ENCODE results near the gene SRSF12.

SRSF12 gene

DNA sequence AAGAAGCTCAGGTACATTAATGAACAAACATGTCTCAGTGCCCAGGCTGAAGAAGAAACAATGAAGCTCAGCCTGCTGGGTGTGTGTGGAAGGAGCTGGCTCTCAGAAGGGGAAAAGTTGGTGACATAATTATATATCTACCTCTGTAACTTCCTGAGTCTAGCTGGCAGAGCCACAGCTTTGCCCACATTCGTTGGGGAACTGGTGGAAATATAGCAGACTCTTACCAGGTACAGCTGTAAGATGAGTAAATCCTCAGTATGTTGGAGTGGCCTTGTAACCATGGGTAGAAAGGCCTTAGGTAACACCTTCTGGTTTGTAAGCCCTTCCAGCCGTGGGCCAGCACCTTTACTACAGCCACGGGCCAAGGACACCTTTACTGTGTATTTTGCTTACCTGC, 67.2 kb downstream of the SRSF12 start:
- Histone ChIP-seq H4K20me1 (ENCODE audit: low read depth, low read length) (no peaks in the 10 kb centered on the region), H3K36me3 (ENCODE audit: low read length) (no peaks in the 10 kb centered on the region), H3K27ac (ENCODE audit: low read depth, low read length) (no peak overlapping the region), H3K4me3 (ENCODE audit: insufficient read depth, low read length, poor library complexity, severe bottlenecking) (no peak overlapping the region), H3K27me3 (ENCODE audit: low read length) (no peaks in the 10 kb centered on the region), H3K9ac (ENCODE audit: low read length) (no peak overlapping the region), H3K4me2 (ENCODE audit: low read depth, low read length, poor library complexity, severe bottlenecking) (no peak overlapping the region), H2AFZ (ENCODE audit: low read depth, low read length, severe bottlenecking) (no peak overlapping the region), H3K9me2 (replicated peaks; ENCODE audit: insufficient read depth, low read length) (no peaks in the 10 kb centered on the region), H3K79me2 (ENCODE audit: insufficient read depth, low read length) (no peaks in the 10 kb centered on the region), H3F3A (ENCODE audit: insufficient read depth) (no peaks in the 10 kb centered on the region), H3K9me3 (ENCODE audit: insufficient read depth, low read length) (no peaks in the 10 kb centered on the region)
- TF ChIP-seq, protein P1, sequence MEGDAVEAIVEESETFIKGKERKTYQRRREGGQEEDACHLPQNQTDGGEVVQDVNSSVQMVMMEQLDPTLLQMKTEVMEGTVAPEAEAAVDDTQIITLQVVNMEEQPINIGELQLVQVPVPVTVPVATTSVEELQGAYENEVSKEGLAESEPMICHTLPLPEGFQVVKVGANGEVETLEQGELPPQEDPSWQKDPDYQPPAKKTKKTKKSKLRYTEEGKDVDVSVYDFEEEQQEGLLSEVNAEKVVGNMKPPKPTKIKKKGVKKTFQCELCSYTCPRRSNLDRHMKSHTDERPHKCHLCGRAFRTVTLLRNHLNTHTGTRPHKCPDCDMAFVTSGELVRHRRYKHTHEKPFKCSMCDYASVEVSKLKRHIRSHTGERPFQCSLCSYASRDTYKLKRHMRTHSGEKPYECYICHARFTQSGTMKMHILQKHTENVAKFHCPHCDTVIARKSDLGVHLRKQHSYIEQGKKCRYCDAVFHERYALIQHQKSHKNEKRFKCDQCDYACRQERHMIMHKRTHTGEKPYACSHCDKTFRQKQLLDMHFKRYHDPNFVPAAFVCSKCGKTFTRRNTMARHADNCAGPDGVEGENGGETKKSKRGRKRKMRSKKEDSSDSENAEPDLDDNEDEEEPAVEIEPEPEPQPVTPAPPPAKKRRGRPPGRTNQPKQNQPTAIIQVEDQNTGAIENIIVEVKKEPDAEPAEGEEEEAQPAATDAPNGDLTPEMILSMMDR (IDR thresholded peaks at IDR 0.05; ENCODE audit: insufficient read depth, low read length, poor library complexity, severe bottlenecking): no peak
- no peak for TF ChIP-seq EZH2phosphoT487 (conservative IDR thresholded peaks at IDR 0.05; ENCODE audit: low read length)

DNA sequence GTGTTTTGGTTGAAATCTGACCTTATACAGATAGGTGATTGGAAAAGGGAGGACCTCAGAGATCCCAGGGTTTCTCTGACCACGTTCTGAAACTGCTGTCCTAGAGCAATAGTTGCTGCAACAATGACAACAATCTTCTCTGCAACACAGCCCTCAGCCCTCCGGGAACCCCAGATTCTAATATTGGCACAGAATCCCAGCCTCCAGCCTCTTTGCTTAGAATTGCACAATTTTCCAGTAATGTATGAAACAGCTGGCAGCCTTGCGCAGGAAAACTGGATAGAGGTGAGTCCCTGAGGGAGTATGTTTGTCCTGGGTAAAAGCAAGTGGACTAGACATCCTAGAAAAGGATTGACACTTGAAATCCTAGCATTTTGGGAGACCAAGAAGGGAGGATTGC, 67.7 kb downstream of the SRSF12 start:
- H3F3A ChIP-seq (ENCODE audit: insufficient read depth): no peaks in the 10 kb centered on the region
- no peaks in the 10 kb centered on the region for H3K27me3 ChIP-seq (ENCODE audit: low read length)
- TF ChIP-seq, protein P1 (IDR thresholded peaks at IDR 0.05; ENCODE audit: insufficient read depth, low read length, poor library complexity, severe bottlenecking): no peak
- TF ChIP-seq EZH2phosphoT487 (conservative IDR thresholded peaks at IDR 0.05; ENCODE audit: low read length): no peak
- H3K4me2 ChIP-seq (ENCODE audit: low read depth, low read length, poor library complexity, severe bottlenecking): no peak overlapping the region
- H3K4me3 ChIP-seq (ENCODE audit: insufficient read depth, low read length, poor library complexity, severe bottlenecking): no peak overlapping the region
- H3K79me2 ChIP-seq (ENCODE audit: insufficient read depth, low read length): no peaks in the 10 kb centered on the region
- H4K20me1 ChIP-seq (ENCODE audit: low read depth, low read length): no peaks in the 10 kb centered on the region
- no peak overlapping the region for H3K27ac ChIP-seq (ENCODE audit: low read depth, low read length)
- no peak overlapping the region for H2AFZ ChIP-seq (ENCODE audit: low read depth, low read length, severe bottlenecking)
- no peaks in the 10 kb centered on the region for H3K9me2 ChIP-seq (replicated peaks; ENCODE audit: insufficient read depth, low read length)
- no peaks in the 10 kb centered on the region for H3K9me3 ChIP-seq (ENCODE audit: insufficient read depth, low read length)
- no peaks in the 10 kb centered on the region for H3K36me3 ChIP-seq (ENCODE audit: low read length)
- no peak overlapping the region for H3K9ac ChIP-seq (ENCODE audit: low read length)

DNA sequence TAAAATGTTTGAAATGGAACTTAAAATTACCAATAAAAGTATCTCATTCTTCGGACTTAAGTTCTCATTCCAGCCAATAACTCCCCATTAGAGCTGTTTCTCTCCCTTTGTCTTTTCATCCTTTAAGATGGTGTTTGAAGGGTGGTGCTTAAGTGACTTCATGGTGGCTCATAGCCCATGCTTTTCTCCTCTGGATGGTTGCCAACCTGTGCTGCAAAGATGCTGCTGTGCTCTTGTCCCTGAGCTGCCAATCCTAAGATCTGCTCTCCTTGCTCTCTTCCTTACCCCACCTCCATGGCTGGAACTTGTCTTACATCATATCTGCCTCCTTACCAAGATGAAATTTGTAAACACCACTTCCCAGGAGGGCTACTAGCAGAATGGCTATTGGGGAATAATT, 68.9 kb downstream of the SRSF12 start:
- TF ChIP-seq EZH2phosphoT487 (conservative IDR thresholded peaks at IDR 0.05; ENCODE audit: low read length): no peak
- TF ChIP-seq, protein P1 (IDR thresholded peaks at IDR 0.05; ENCODE audit: insufficient read depth, low read length, poor library complexity, severe bottlenecking): no peak
- no peak overlapping the region for H3K4me2 ChIP-seq (ENCODE audit: low read depth, low read length, poor library complexity, severe bottlenecking)
- no peaks in the 10 kb centered on the region for H3K9me3 ChIP-seq (ENCODE audit: insufficient read depth, low read length)
- no peak overlapping the region for H3K27ac ChIP-seq (ENCODE audit: low read depth, low read length)
- no peaks in the 10 kb centered on the region for H3F3A ChIP-seq (ENCODE audit: insufficient read depth)
- H3K9ac ChIP-seq (ENCODE audit: low read length): no peak overlapping the region
- no peak overlapping the region for H3K4me3 ChIP-seq (ENCODE audit: insufficient read depth, low read length, poor library complexity, severe bottlenecking)
- no peaks in the 10 kb centered on the region for H3K79me2 ChIP-seq (ENCODE audit: insufficient read depth, low read length)
- H3K27me3 ChIP-seq (ENCODE audit: low read length): no peaks in the 10 kb centered on the region
- H3K9me2 ChIP-seq (replicated peaks; ENCODE audit: insufficient read depth, low read length): no peaks in the 10 kb centered on the region
- no peaks in the 10 kb centered on the region for H4K20me1 ChIP-seq (ENCODE audit: low read depth, low read length)
- H2AFZ ChIP-seq (ENCODE audit: low read depth, low read length, severe bottlenecking): no peak overlapping the region
- H3K36me3 ChIP-seq (ENCODE audit: low read length): no peaks in the 10 kb centered on the region

All from SU-DHL-6 (cell line).